GM04504 (cell line): ENCODE data around the gene CD52.

Experiments
- DNase-seq: peaks from one replicate; pipeline ENCODE4 v3.0.0-alpha.2; 2012; ENCODE audit warnings: low read depth

CD52 gene

GRCh38 chr1:26357121-26357602, 39.4 kb downstream of the CD52 start:
- DNase-seq: no peak

- DNase-seq: no peak
Observed at GRCh38 chr1:26358411-26359384, 40.9 kb downstream of the CD52 start.

- no peak for DNase-seq
Observed at GRCh38 chr1:26359981-26360806, 42.4 kb downstream of the CD52 start.

- no peak for DNase-seq
Observed at GRCh38 chr1:26360807-26361604, 43.2 kb downstream of the CD52 start.

- no peak for DNase-seq
Observed at GRCh38 chr1:26361605-26362122, 43.9 kb downstream of the CD52 start.

GRCh38 chr1:26362331-26362730, 44.6 kb downstream of the CD52 start:
- DNase-seq: no peak

- DNase-seq: peak; percentile 28
Observed at GRCh38 chr1:26363549-26364448, 46.0 kb downstream of the CD52 start.

GRCh38 chr1:26364956-26365355, 47.2 kb downstream of the CD52 start:
- DNase-seq: no peak

- DNase-seq: no peak
Observed at GRCh38 chr1:26367441-26367840, 49.7 kb downstream of the CD52 start.

GRCh38 chr1:26368006-26368405, 50.2 kb downstream of the CD52 start:
- DNase-seq: no peak

GRCh38 chr1:26368486-26368885, 50.7 kb downstream of the CD52 start:
- DNase-seq: no peak
